GM12891 (cell line): ENCODE measurements around the gene WDR72.

Experiments
- POLR2A ChIP-seq: IDR thresholded peaks from 2 replicates; pipeline ENCODE4 v1.6.1; 2011; ENCODE audit warnings: low read depth, low read length, control low read depth
- TAF1 ChIP-seq: IDR thresholded peaks from 2 replicates; pipeline ENCODE4 v1.6.1; 2011; ENCODE audit warnings: low read depth, low read length, control low read depth

DNA sequence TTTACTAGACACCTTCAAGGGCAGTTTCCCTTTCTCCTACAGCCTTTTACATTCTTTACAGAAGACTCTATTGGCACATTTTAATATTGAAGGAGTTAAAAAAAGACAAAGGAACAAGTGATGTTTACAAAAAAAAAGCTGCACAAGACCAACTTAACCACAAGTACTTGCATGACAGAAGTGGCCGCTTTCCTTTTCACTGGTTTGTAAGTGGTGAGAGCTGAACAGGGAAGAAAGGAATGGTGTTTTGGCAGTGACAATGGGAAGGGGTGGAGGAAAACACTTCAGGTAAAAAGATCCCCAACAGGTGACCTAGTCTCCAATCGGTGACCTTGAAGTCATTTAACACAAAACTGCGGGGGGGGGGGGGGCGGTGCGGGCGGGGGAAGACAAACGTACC is 1.1 kb downstream of the WDR72 start:
- TF ChIP-seq TAF1 (no peak), POLR2A (no peak)
